Erythroblast (primary cell): ENCODE data around the gene GPR156.

ENCODE experiments used
- GATA1 ChIP-seq: IDR thresholded peaks from 2 replicates; pipeline ENCODE4 v1.6.1; 2011; ENCODE audit warnings: low read depth, mild to moderate bottlenecking, control low read depth, low read length, moderate library complexity
- POLR2A ChIP-seq: IDR thresholded peaks from 2 replicates; pipeline ENCODE4 v1.6.1; 2011; ENCODE audit warnings: mild to moderate bottlenecking, low read length

GRCh38 chr3:120239644-120240043 lies 45.4 kb downstream of the GPR156 start:
- TF ChIP-seq POLR2A (no peak), GATA1 (no peak)
